Osteocyte (in vitro differentiated cells): ENCODE data around the gene TMEM164. TPM values are rescaled to one million over a fixed set of nuclear protein-coding genes. Genes with fewer than 3 reads are reported as not detected.
A peak's percentile ranks its signal among the peaks of the same experiment; 100 is the strongest.

Experiments used
- DNase-seq: peaks from one replicate; pipeline ENCODE4 v3.0.0; 2021; ENCODE audit warnings: mixed read lengths; ENCODE audit not compliant: unreplicated experiment; ENCODE audit errors: extremely low spot score
- H3K27ac Mint-ChIP-seq: one replicate; pipeline ENCODE4 v1.8.0; 2021; ENCODE audit warnings: mild to moderate bottlenecking, mixed read lengths; ENCODE audit not compliant: unreplicated experiment
- H3K27me3 Mint-ChIP-seq: one replicate; pipeline ENCODE4 v1.8.0; 2021; ENCODE audit warnings: mixed read lengths; ENCODE audit not compliant: unreplicated experiment
- H3K36me3 Mint-ChIP-seq: one replicate; pipeline ENCODE4 v1.8.0; 2021; ENCODE audit warnings: mixed read lengths; ENCODE audit not compliant: unreplicated experiment
- H3K4me1 Mint-ChIP-seq: one replicate; pipeline ENCODE4 v1.8.0; 2021; ENCODE audit warnings: mixed read lengths; ENCODE audit not compliant: unreplicated experiment
- H3K4me3 Mint-ChIP-seq: one replicate; pipeline ENCODE4 v1.8.0; 2021; ENCODE audit warnings: mild to moderate bottlenecking, moderate library complexity, mixed read lengths; ENCODE audit not compliant: unreplicated experiment
- H3K9me3 Mint-ChIP-seq: one replicate; pipeline ENCODE4 v1.8.0; 2021; ENCODE audit warnings: mixed read lengths; ENCODE audit not compliant: unreplicated experiment
- total RNA-seq: library from RNA; stranded (reverse); gene quantifications from 2 replicates; pipeline ENCODE4 v1.2.1, GENCODE V29; 2021
- TF ChIP-seq, protein P1 (sequence below): fragments of 200-600 bp; sonication (generic); IDR thresholded peaks from 2 replicates; pipeline ENCODE4 v1.5.0; 2021; ENCODE audit warnings: antibody characterized with exemption, mild to moderate bottlenecking, moderate library complexity

TMEM164 gene
- total RNA-seq, 1 donor from 2014 or later: 12.9 TPM

DNA sequence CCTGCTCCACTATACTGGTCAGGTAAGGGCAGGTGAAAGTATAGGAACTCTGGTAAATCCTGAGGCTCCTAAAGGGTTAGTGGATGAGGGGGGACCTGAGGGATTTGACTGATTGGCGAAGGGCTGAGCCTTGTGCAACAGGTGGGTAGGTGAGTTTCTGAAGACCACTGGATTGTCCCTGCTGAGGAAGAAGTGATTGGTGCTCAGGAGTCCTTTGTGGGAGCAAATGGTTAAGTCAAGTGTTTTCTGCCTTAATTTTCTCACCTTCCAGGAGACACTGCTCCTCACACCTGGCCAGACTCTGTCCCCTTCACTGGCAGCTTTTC lies 158.4 kb downstream of the TMEM164 start:
- no peaks in the 10 kb centered on the region for H3K36me3 Mint-ChIP-seq
- DNase-seq: no peak
- no peak overlapping the region for H3K27ac Mint-ChIP-seq
- no peaks in the 10 kb centered on the region for H3K27me3 Mint-ChIP-seq
- TF ChIP-seq, protein P1, sequence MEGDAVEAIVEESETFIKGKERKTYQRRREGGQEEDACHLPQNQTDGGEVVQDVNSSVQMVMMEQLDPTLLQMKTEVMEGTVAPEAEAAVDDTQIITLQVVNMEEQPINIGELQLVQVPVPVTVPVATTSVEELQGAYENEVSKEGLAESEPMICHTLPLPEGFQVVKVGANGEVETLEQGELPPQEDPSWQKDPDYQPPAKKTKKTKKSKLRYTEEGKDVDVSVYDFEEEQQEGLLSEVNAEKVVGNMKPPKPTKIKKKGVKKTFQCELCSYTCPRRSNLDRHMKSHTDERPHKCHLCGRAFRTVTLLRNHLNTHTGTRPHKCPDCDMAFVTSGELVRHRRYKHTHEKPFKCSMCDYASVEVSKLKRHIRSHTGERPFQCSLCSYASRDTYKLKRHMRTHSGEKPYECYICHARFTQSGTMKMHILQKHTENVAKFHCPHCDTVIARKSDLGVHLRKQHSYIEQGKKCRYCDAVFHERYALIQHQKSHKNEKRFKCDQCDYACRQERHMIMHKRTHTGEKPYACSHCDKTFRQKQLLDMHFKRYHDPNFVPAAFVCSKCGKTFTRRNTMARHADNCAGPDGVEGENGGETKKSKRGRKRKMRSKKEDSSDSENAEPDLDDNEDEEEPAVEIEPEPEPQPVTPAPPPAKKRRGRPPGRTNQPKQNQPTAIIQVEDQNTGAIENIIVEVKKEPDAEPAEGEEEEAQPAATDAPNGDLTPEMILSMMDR: no peak
- H3K4me3 Mint-ChIP-seq: no peak overlapping the region
- no peaks in the 10 kb centered on the region for H3K4me1 Mint-ChIP-seq
- H3K9me3 Mint-ChIP-seq: no peaks in the 10 kb centered on the region

GRCh38 chrX:110162131-110162530 lies 159.2 kb downstream of the TMEM164 start:
- no peaks in the 10 kb centered on the region for H3K4me1 Mint-ChIP-seq
- no peak overlapping the region for H3K4me3 Mint-ChIP-seq
- H3K27ac Mint-ChIP-seq: no peak overlapping the region
- TF ChIP-seq, protein P1: no peak
- DNase-seq: no peak
- no peaks in the 10 kb centered on the region for H3K9me3 Mint-ChIP-seq
- H3K27me3 Mint-ChIP-seq: no peaks in the 10 kb centered on the region
- no peaks in the 10 kb centered on the region for H3K36me3 Mint-ChIP-seq

GRCh38 chrX:110162867-110163266 lies 160.0 kb downstream of the TMEM164 start:
- TF ChIP-seq, protein P1: no peak
- H3K27ac Mint-ChIP-seq: no peak overlapping the region
- no peaks in the 10 kb centered on the region for H3K4me1 Mint-ChIP-seq
- no peaks in the 10 kb centered on the region for H3K36me3 Mint-ChIP-seq
- no peaks in the 10 kb centered on the region for H3K9me3 Mint-ChIP-seq
- H3K27me3 Mint-ChIP-seq: no peaks in the 10 kb centered on the region
- DNase-seq: no peak
- H3K4me3 Mint-ChIP-seq: no peak overlapping the region

DNA sequence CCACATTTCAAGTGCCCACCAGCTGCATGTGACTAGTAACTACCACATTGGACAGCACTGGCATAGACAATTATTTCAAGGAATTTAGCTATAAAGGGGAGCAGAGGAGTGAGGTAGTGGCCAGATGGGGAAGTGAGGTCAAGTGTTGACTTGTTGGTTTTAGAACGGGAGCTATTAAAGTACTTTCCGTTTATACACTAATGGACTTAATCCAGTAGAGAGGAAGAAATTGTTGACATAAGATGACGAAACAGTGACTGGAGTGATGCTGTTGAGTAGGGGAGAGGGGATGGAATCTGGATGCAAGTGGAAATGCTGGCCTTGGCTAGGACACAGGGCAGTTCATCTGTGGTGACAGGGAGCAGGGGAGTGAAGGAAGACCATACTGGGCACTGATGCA lies 160.6 kb downstream of the TMEM164 start:
- no peak for DNase-seq
- no peaks in the 10 kb centered on the region for H3K27me3 Mint-ChIP-seq
- H3K27ac Mint-ChIP-seq: no peak overlapping the region
- TF ChIP-seq, protein P1: no peak
- no peaks in the 10 kb centered on the region for H3K36me3 Mint-ChIP-seq
- H3K4me1 Mint-ChIP-seq: peaks cover 5% of the 10 kb centered on the region
- no peaks in the 10 kb centered on the region for H3K9me3 Mint-ChIP-seq
- no peak overlapping the region for H3K4me3 Mint-ChIP-seq

DNA sequence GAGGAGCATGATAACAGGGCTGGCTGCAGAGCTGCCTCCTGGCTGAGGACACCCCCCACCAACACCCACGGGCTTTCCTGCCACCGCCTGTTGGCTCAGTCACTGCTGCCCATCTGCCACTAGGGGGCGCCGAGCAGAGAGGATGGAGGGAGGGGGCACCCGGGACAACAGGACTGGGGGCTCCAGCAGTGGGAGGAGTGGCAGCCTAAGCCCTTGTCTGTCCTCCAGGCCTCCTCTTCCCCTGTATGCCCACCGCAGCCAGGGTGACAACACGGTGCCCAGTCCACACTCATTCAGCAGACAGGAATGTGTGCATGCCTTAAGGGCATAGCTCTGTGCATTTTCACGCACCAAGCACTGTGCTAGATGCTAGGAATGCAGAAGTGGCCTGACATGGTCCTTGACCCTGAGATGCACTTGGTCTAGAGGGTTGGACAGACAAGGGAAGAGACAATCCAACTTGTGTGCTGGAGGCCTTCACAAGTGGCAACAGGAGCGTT lies 165.1 kb downstream of the TMEM164 start:
- H3K9me3 Mint-ChIP-seq: no peaks in the 10 kb centered on the region
- H3K27me3 Mint-ChIP-seq: no peaks in the 10 kb centered on the region
- DNase-seq: no peak
- H3K4me3 Mint-ChIP-seq: no peak overlapping the region
- TF ChIP-seq, protein P1: peak; percentile 67
- H3K4me1 Mint-ChIP-seq: peaks cover 11% of the 10 kb centered on the region
- no peaks in the 10 kb centered on the region for H3K36me3 Mint-ChIP-seq
- H3K27ac Mint-ChIP-seq: peak overlapping the region; percentile 69
